Esophagus squamous epithelium (tissue), 4 donors: Measurements from ENCODE around the gene EIF4ENIF1.

Source experiments
- CTCF ChIP-seq, 6 experiments: fragments of 450-650 bp in 4 of 6; fragments of 200-600 bp in 2 of 6; sonication (generic) in 2 of 6; IDR thresholded peaks; one replicate each; pipeline ENCODE4 v1.5.1; 2016 to 2019; ENCODE audit warnings: antibody characterized with exemption in 6 of 6, mild to moderate bottlenecking in 4 of 6, moderate library complexity in 4 of 6
- POLR2A ChIP-seq, 4 donors: fragments of 450-650 bp; IDR thresholded peaks; one replicate each; pipeline ENCODE4 v1.6.1; 2017; ENCODE audit warnings: antibody characterized with exemption in 4 of 4, mild to moderate bottlenecking in 4 of 4, moderate library complexity in 3 of 4

- TF ChIP-seq CTCF (IDR thresholded peaks at IDR 0.05) (no peak), POLR2A (IDR thresholded peaks at IDR 0.05) (no peak)
These were observed 24.3 kb downstream of the EIF4ENIF1 start for GRCh38 chr22:31465307-31465706.
